IPS DF 6.9 (cell line): ENCODE data around the gene C5orf15.
"Not testable (repeated sequence)": the region's sequence is repeated elsewhere in the genome, so short reads cannot be mapped to it uniquely, and the experiment has no call there.

ENCODE experiments used
- DNase-seq: peaks from one replicate; pipeline ENCODE4 v3.0.0-alpha.2; 2013; ENCODE audit warnings: low read depth, low spot score
- H3K27ac ChIP-seq: one replicate; pipeline ENCODE4 v1.5.1; 2013; ENCODE audit warnings: low read length, control low read depth
- H3K27me3 ChIP-seq: 2 replicates; pipeline ENCODE4 v1.6.1; 2013; ENCODE audit warnings: mild to moderate bottlenecking, low read length; ENCODE audit not compliant: control insufficient read depth, insufficient read depth
- H3K36me3 ChIP-seq: 2 replicates; pipeline ENCODE4 v1.6.1; 2013; ENCODE audit warnings: low read length; ENCODE audit not compliant: control insufficient read depth, insufficient read depth
- H3K4me1 ChIP-seq: 2 replicates; pipeline ENCODE4 v1.6.1; 2013; ENCODE audit warnings: low read length; ENCODE audit not compliant: control insufficient read depth, insufficient read depth
- H3K4me3 ChIP-seq: 2 replicates; pipeline ENCODE4 v1.5.1; 2013; ENCODE audit warnings: mild to moderate bottlenecking, low read length
- H3K9me3 ChIP-seq: 2 replicates; pipeline ENCODE4 v1.6.1; 2013; ENCODE audit warnings: low read length, inconsistent platforms; ENCODE audit not compliant: control insufficient read depth, insufficient read depth
- WGBS: extraction: QIAGEN DNeasy Blood & Tissue Kit; methylation state at CpG from one replicate; pipeline ENCODE4 v1.1.7; 2013; ENCODE audit warnings: mixed read lengths, missing lambda C conversion rate; ENCODE audit not compliant: insufficient read length, insufficient coverage; 5-methylcytosine and 5-hydroxymethylcytosine counted together

Gene C5orf15

DNA sequence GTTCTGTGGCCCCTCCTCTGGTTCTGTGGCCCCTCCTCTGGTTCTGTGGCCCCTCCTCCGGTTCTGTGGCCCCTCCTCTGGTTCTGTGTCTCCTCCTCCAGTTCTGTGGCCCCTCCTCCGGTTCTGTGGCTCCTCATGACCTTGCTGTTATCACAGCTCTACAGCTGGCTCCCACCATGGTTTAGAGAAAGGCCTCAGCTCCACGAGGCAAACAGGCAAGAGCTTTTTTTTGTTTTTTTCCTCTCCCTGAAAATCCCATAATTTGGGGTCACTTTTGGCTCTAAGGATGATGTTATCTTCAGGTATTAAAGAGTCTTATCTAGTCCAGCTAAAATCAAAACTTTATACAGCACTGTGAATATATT, 31.8 kb downstream of the C5orf15 start:
- Histone ChIP-seq H3K9me3 (no peaks in the 10 kb centered on the region), H3K36me3 (no peaks in the 10 kb centered on the region), H3K27ac (no peak overlapping the region), H3K4me1 (no peaks in the 10 kb centered on the region; the same call in 1 of the 2 replicates), H3K4me3 (no peak overlapping the region), H3K27me3 (no peaks in the 10 kb centered on the region)
- DNase-seq = no peak
- WGBS = no CpG with 5 or more reads among the region's 3 CpGs

DNA sequence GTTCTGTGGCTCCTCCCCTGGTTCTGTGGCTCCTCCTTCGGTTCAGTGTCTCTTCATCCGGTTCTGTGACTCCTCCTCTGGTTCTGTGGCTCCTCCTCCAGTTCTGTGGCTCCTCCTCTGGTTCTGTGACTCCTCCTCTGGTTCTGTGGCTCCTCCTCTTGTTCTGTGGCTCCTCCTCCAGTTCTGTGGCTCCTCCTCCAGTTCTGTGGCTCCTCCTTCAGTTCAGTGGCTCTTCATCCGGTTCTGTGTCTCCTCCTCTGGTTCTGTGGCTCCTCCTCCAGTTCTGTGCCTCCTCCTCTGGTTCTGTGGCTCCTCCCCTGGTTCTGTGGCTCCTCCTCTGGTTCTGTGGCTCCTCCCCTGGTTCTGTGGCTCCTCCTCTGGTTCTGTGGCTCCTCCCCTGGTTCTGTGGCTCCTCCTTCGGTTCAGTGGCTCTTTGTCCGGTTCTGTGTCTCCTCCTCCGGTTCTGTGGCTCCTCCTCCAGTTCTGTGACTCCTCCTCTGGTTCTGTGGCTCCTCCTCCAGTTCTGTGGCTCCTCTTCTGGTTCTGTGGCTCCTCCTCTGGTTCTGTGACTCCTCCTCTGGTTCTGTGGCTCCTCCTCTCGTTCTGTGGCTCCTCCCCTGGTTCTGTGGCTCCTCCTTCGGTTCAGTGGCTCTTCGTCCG, 32.3 kb downstream of the C5orf15 start:
- H3K4me3 ChIP-seq, DNase-seq, H3K4me1 ChIP-seq, H3K36me3 ChIP-seq, H3K9me3 ChIP-seq, H3K27ac ChIP-seq, H3K27me3 ChIP-seq: not testable (repeated sequence)
- WGBS = no CpG with 5 or more reads among the region's 10 CpGs

DNA sequence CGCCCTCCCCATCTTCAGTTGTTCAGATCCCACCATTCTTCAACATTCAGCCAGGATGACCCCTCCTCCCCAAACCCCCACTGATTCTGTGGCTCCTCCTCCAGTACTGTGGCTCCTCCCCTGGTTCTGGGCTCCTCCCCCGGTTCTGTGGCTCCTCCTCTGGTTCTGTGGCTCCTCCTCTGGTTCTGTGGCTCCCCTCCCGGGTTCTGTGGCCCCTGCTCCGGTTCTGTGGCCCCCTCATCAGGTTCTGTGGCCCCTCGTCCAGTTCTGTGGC, 32.8 kb downstream of the C5orf15 start:
- no peaks in the 10 kb centered on the region for H3K36me3 ChIP-seq
- no peak overlapping the region for H3K27ac ChIP-seq
- no peak overlapping the region for H3K4me3 ChIP-seq
- H3K27me3 ChIP-seq = no peaks in the 10 kb centered on the region
- DNase-seq = no peak
- WGBS = no CpG with 5 or more reads among the region's 5 CpGs
- H3K4me1 ChIP-seq = no peaks in the 10 kb centered on the region; the same call in 1 of the 2 replicates
- H3K9me3 ChIP-seq = no peaks in the 10 kb centered on the region

DNA sequence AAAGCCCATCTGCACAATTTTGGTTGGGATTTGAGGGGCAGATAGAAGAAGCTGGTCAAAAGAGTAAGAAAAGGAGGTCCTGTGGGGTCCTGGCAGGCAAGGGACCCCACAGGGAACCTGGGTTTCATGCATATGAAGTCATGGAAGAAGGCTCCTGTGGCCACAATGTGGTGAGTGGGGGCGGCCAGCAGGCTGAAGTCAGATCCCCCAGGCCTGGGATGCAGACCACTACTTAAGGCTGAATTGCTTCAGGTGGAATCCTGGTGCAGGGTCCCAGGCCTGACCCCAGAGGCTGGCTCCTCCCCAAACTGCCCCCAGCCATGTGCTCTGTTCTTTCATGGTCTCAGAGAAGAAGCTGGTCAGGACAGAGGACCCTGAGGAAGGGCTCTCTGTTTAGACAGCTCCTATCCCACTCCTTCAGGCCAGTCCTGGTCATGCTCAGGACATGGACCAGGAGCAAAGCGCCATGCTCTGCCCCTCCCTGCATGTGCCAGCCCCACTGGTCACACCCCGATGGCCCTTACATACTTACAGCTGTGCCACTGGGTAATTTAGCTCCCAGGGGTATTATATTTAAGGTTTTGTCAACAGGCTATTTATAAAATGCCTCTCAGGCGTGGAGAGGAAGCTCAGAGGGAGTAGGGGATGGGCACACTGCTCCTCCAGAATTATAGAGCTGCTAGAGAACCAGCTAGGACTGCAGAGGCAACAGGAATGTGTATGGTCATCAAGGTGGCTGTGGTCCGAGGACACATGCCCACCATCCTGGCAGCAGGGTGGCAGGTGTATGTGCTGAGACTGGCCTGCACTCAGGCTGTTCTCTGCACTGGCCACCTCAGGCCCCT, 33.4 kb downstream of the C5orf15 start:
- Histone ChIP-seq H3K27me3 (no peaks in the 10 kb centered on the region), H3K9me3 (no peaks in the 10 kb centered on the region), H3K27ac (no peak overlapping the region), H3K4me3 (no peak overlapping the region), H3K4me1 (no peaks in the 10 kb centered on the region; the same call in 1 of the 2 replicates), H3K36me3 (no peaks in the 10 kb centered on the region)
- no CpG with 5 or more reads among the region's 5 CpGs for WGBS
- DNase-seq = no peak

DNA sequence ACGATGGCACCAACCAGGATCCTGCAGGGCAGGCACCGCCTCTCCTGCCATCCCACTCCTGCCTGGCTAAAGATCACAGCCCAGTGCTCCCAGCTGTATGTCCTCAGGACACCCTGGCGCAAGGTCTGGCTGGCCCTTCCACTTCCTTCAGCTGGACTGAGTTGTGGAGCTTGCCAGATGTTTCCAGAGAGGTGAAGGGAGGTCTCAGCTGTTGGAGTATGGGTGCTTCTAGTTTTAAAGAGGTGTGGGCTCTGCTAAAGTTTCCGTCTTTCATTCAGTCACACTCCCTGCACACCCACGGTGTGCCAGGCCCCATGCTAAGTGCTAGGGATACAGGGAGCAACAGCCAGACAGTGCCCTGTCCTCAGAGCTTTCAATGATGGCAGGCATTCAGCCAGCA, 34.1 kb downstream of the C5orf15 start:
- no CpG with 5 or more reads among the region's 5 CpGs for WGBS
- Histone ChIP-seq H3K9me3 (no peaks in the 10 kb centered on the region), H3K4me1 (no peaks in the 10 kb centered on the region; the same call in 1 of the 2 replicates), H3K36me3 (no peaks in the 10 kb centered on the region), H3K27me3 (no peaks in the 10 kb centered on the region), H3K27ac (no peak overlapping the region), H3K4me3 (no peak overlapping the region)
- no peak for DNase-seq

DNA sequence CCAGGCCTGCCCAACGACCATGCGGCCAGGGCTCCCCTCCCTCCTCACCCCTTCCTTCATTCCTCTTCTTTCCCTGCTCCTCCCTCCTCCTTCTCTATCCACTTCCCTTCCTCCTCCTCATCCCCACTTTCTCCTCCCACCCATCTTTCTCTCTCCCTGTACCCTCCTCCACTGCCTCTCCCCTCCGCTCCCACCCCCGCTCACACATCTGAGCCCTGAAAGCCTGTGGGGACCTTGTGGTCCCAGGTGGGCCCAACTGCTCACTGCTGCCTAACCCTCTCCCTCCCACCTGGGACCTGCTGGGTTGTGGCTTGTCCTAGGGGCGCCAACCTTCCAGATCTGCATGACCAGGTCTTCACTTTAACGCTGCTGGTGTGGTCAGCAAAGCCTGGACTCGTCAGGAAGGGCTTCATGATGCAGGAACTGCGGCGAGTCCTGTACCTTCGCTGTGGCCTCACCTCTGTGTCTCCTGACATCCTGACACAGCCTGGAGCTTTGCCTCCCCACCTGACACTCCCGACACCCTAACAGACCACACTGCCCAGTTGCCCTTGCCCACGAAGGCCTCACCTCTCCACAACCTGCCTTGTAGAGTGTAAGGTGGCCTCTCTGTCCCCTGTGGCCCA, 34.6 kb downstream of the C5orf15 start:
- 100% methylated on average over 1 of the region's 12 CpGs for WGBS
- no peak for DNase-seq
- Histone ChIP-seq H3K27me3 (no peaks in the 10 kb centered on the region), H3K9me3 (no peaks in the 10 kb centered on the region), H3K36me3 (no peaks in the 10 kb centered on the region), H3K27ac (no peak overlapping the region), H3K4me1 (no peaks in the 10 kb centered on the region; the same call in 1 of the 2 replicates), H3K4me3 (no peak overlapping the region)

DNA sequence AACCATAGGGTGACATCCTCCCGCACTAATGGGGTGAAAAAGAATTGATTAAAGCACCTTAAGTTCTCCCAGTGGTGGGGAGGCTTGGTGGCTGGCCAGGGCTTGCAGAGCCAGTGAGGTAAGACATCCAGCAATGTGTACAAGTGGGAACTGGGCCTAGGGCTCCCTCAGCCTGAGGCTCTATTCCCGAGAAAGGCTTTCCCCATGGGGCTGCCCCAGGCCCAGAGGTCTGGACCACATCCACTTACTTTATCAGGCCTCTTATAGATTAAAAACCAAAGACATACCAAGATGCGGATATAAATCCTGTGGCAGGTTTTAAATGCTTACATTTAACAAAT, 35.3 kb downstream of the C5orf15 start:
- H3K27me3 ChIP-seq = no peaks in the 10 kb centered on the region
- no peaks in the 10 kb centered on the region; the same call in 1 of the 2 replicates for H3K4me1 ChIP-seq
- H3K27ac ChIP-seq = no peak overlapping the region
- no peaks in the 10 kb centered on the region for H3K36me3 ChIP-seq
- no peaks in the 10 kb centered on the region for H3K9me3 ChIP-seq
- no peak overlapping the region for H3K4me3 ChIP-seq
- DNase-seq = no peak
- WGBS = no CpG with 5 or more reads among the region's 3 CpGs

DNA sequence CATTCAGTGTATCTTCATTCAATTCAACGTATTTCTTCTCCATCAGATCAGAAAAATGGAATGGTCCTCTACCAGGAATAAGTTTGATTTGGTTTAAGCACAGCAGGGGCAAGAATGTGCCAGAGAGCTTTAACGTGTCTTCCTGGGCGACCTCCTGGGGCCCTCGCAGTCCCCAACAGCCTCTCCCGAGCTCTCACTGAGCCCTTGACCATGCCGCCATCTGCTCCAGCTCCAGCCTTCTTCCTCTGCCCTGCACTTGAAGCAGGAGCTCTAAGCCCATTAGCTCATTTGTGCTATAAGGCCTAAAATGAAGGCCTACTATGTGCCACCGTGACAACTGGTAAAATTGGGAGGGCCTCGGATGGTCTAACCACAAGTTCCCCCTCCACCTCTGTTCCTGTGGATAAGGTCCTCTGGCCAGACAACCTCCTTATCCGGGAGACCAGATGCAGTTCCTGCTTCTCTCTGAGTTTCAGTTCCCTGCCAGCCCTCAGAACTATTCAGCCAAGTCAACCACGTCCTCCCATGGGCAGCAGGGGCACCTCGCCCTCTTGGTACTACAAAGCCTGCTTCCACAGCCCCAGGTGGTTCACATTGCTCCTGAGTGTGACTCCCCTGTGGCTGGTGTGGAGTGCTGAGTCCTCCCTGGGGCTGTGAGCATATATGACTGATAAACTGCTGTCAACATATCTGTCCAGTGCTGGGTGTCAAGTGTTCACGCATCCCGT, 35.8 kb downstream of the C5orf15 start:
- H3K36me3 ChIP-seq = no peaks in the 10 kb centered on the region
- H3K4me3 ChIP-seq = no peak overlapping the region
- WGBS = no CpG with 5 or more reads among the region's 13 CpGs
- H3K4me1 ChIP-seq = no peaks in the 10 kb centered on the region
- no peak for DNase-seq
- no peaks in the 10 kb centered on the region for H3K9me3 ChIP-seq
- no peak overlapping the region for H3K27ac ChIP-seq
- H3K27me3 ChIP-seq = no peaks in the 10 kb centered on the region

DNA sequence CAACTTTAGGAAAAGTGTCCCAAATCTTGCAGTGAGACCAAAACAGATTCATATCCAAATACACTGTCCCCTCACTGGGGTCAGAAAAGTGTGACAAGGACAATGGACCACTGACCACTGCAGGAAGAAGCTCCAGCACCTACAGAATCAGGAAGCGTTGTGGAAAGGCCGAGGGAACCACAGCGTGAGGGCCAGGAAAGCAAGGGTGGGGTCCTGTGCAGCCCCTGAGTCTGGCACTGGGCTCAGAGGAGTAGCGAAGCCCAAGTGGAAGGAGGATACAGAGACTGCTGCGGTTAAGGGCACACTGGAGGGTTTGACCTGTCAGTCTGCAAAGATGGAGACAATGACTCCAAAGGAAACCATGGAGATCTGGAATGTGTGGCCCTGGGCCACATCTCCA, 36.9 kb downstream of the C5orf15 start:
- H3K4me1 ChIP-seq = no peaks in the 10 kb centered on the region
- H3K27me3 ChIP-seq = no peaks in the 10 kb centered on the region
- H3K4me3 ChIP-seq = no peak overlapping the region
- H3K27ac ChIP-seq = no peak overlapping the region
- DNase-seq = no peak
- H3K36me3 ChIP-seq = no peaks in the 10 kb centered on the region
- no peaks in the 10 kb centered on the region for H3K9me3 ChIP-seq
- no CpG with 5 or more reads among the region's 5 CpGs for WGBS

DNA sequence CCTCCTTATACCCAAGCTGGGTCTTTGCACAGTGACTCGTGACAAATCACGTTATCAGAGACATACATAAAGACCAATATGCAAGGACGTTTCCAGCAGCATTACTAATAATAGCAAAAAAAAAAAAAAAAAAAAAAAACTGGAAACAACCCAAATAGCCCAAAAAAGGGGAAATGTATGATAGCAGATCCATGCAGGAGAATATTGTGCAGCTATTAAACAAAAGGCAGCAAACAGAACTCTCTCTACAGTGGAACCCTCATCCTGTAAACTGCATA, 37.7 kb downstream of the C5orf15 start:
- H3K36me3 ChIP-seq = no peaks in the 10 kb centered on the region
- DNase-seq = no peak
- H3K4me1 ChIP-seq = no peaks in the 10 kb centered on the region
- WGBS = no CpG with 5 or more reads among the region's 3 CpGs
- H3K9me3 ChIP-seq = no peaks in the 10 kb centered on the region
- no peak overlapping the region for H3K27ac ChIP-seq
- H3K4me3 ChIP-seq = no peak overlapping the region
- no peaks in the 10 kb centered on the region for H3K27me3 ChIP-seq
